Vagina (tissue), 2 donors: ENCODE data around the gene SHISA6. TPM values are rescaled to one million over a fixed set of nuclear protein-coding genes. Genes with fewer than 3 reads are reported as not detected.

Experiments
- DNase-seq, 2 donors: peaks; one replicate each; pipeline ENCODE4 v3.0.0-alpha.2; 2017; ENCODE audit errors: extremely low spot score in 2 of 2
- H3K27ac ChIP-seq: fragments of 200-600 bp; sonication (generic); one replicate; pipeline ENCODE4 v1.5.1; 2019
- H3K27me3 ChIP-seq: fragments of 200-600 bp; sonication (generic); one replicate; pipeline ENCODE4 v1.5.1; 2019
- H3K36me3 ChIP-seq, 2 donors: fragments of 200-600 bp; sonication (generic); one replicate each; pipeline ENCODE4 v1.5.1; 2017 to 2019
- H3K4me1 ChIP-seq: fragments of 200-600 bp; sonication (generic); one replicate; pipeline ENCODE4 v1.5.1; 2019
- H3K4me3 ChIP-seq, 2 donors: fragments of 200-600 bp; sonication (generic); 1 replicate in 1 of 2; 2 replicates in 1 of 2; pipeline ENCODE4 v1.5.1; 2016 to 2019
- H3K9me3 ChIP-seq: fragments of 200-600 bp; sonication (generic); one replicate; pipeline ENCODE4 v1.5.1; 2019
- CTCF ChIP-seq, 3 experiments: fragments of 450-650 bp in 2 of 3; fragments of 200-600 bp in 1 of 3; sonication (generic) in 1 of 3; IDR thresholded peaks; one replicate each; pipeline ENCODE4 v1.5.1; 2017 to 2019; ENCODE audit warnings: antibody characterized with exemption in 3 of 3, mild to moderate bottlenecking in 2 of 3, moderate library complexity in 2 of 3
- POLR2A ChIP-seq, 2 donors: fragments of 450-650 bp; IDR thresholded peaks; one replicate each; pipeline ENCODE4 v1.6.1; 2017; ENCODE audit warnings: antibody characterized with exemption in 2 of 2, mild to moderate bottlenecking in 2 of 2, moderate library complexity in 2 of 2
- POLR2AphosphoS5 ChIP-seq, 2 donors: sonication (generic); formaldehyde crosslinking; IDR thresholded peaks; one replicate each; pipeline ENCODE4 v1.9.0; 2017; ENCODE audit warnings: antibody characterized with exemption in 2 of 2, mild to moderate bottlenecking in 2 of 2, low read depth in 1 of 2; ENCODE audit not compliant: insufficient read depth in 1 of 2
- intact Hi-C: fragments of 100-400 bp; cut with DNase I; formaldehyde crosslinking; loops from one replicate; pipeline ENCODE4 v1.15.1; 2023
- total RNA-seq: library from RNA; depleted of rRNA; stranded (reverse); fragments of >200 nt; gene quantifications from one replicate; pipeline ENCODE4 v1.2.3, GENCODE V29; 2016

Gene SHISA6
- total RNA-seq, 1 donor from 2014 or later, result 1.5 TPM

GRCh38 chr17:11287791-11288190 is 46.8 kb downstream of the SHISA6 start:
- Histone ChIP-seq H3K36me3 (no peaks in the 10 kb centered on the region), H3K4me1 (no peaks in the 10 kb centered on the region), H3K4me3 (no peak overlapping the region), H3K27ac (no peak overlapping the region), H3K27me3 (no peaks in the 10 kb centered on the region), H3K9me3 (no peaks in the 10 kb centered on the region)
- TF ChIP-seq CTCF (IDR thresholded peaks at IDR 0.05), result no peak
- no peak for TF ChIP-seq POLR2A (IDR thresholded peaks at IDR 0.05)
- TF ChIP-seq POLR2AphosphoS5 (IDR thresholded peaks at IDR 0.05; ENCODE audit: insufficient read depth in 1 of 2, low read depth in 1 of 2), result no peak
- intact Hi-C loops, result no loop called here
- no peak for DNase-seq

- intact Hi-C loops, result no loop called here
- Histone ChIP-seq H3K9me3 (no peaks in the 10 kb centered on the region), H3K4me1 (no peaks in the 10 kb centered on the region), H3K36me3 (no peaks in the 10 kb centered on the region), H3K27me3 (no peaks in the 10 kb centered on the region), H3K4me3 (no peak overlapping the region), H3K27ac (no peak overlapping the region)
- DNase-seq, result no peak
- no peak for TF ChIP-seq POLR2AphosphoS5 (IDR thresholded peaks at IDR 0.05; ENCODE audit: insufficient read depth in 1 of 2, low read depth in 1 of 2)
- TF ChIP-seq POLR2A (IDR thresholded peaks at IDR 0.05), result no peak
- no peak for TF ChIP-seq CTCF (IDR thresholded peaks at IDR 0.05)
These were observed 49.8 kb downstream of the SHISA6 start for GRCh38 chr17:11290814-11291213.

GRCh38 chr17:11292491-11292890 is 51.5 kb downstream of the SHISA6 start:
- Histone ChIP-seq H3K4me3 (no peak overlapping the region), H3K36me3 (no peaks in the 10 kb centered on the region), H3K4me1 (no peaks in the 10 kb centered on the region), H3K27ac (no peak overlapping the region), H3K9me3 (no peaks in the 10 kb centered on the region), H3K27me3 (no peaks in the 10 kb centered on the region)
- TF ChIP-seq POLR2AphosphoS5 (IDR thresholded peaks at IDR 0.05; ENCODE audit: insufficient read depth in 1 of 2, low read depth in 1 of 2) (no peak), CTCF (IDR thresholded peaks at IDR 0.05) (no peak), POLR2A (IDR thresholded peaks at IDR 0.05) (no peak)
- peak in 1 of 2 donors; percentile 64 for DNase-seq
- intact Hi-C loops, result no loop called here

GRCh38 chr17:11293480-11293879 is 52.5 kb downstream of the SHISA6 start:
- Histone ChIP-seq H3K36me3 (no peaks in the 10 kb centered on the region), H3K27ac (no peak overlapping the region), H3K9me3 (no peaks in the 10 kb centered on the region), H3K27me3 (no peaks in the 10 kb centered on the region), H3K4me3 (no peak overlapping the region), H3K4me1 (no peaks in the 10 kb centered on the region)
- TF ChIP-seq CTCF (IDR thresholded peaks at IDR 0.05) (no peak), POLR2A (IDR thresholded peaks at IDR 0.05) (no peak), POLR2AphosphoS5 (IDR thresholded peaks at IDR 0.05; ENCODE audit: insufficient read depth in 1 of 2, low read depth in 1 of 2) (no peak)
- intact Hi-C loops, result no loop called here
- DNase-seq, result peak; percentile 52 to 67

- H3K27ac ChIP-seq, result no peak overlapping the region
- no peaks in the 10 kb centered on the region for H3K9me3 ChIP-seq
- H3K4me1 ChIP-seq, result peaks cover 7% of the 10 kb centered on the region
- H3K4me3 ChIP-seq, result no peak overlapping the region
- intact Hi-C loops, result no loop called here
- no peaks in the 10 kb centered on the region for H3K36me3 ChIP-seq
- no peaks in the 10 kb centered on the region for H3K27me3 ChIP-seq
- DNase-seq, result peak in 1 of 2 donors; percentile 74
- TF ChIP-seq CTCF (IDR thresholded peaks at IDR 0.05) (no peak), POLR2A (IDR thresholded peaks at IDR 0.05) (no peak), POLR2AphosphoS5 (IDR thresholded peaks at IDR 0.05; ENCODE audit: insufficient read depth in 1 of 2, low read depth in 1 of 2) (no peak)
These were observed 53.8 kb downstream of the SHISA6 start for GRCh38 chr17:11294826-11295225.
